ENCODE measurements around the gene ATF6B. TPM values are rescaled to one million over a fixed set of nuclear protein-coding genes. Genes with fewer than 3 reads are reported as not detected.

ATF6B gene
- total RNA-seq, 2 donors from 2014 or later = 83.3 to 131 TPM

DNA sequence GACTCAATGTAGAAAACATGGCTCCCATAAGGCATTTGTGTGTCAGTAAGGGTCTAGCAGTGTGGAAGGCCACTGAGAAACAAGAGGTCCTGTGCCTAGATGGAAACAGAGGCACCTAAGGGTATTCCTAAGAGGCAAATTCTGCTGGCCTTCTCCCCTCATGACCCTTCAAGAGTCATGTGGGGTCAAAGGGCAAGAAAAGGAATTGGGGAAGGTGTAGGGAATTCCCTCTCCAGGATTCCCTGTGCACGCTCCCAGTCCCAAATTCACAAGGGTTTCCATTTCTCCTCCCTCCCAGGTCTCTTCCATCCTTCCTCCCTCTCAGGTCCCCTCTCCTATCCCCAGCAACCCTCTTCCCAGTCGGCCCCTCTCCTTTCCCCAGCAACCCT, 47.3 kb upstream of the ATF6B start:
- DNase-seq = no peak
- peaks cover 22% of the 10 kb centered on the region for H3K4me1 ChIP-seq
- intact Hi-C loops (cut with DNase I) = no loop called here

DNA sequence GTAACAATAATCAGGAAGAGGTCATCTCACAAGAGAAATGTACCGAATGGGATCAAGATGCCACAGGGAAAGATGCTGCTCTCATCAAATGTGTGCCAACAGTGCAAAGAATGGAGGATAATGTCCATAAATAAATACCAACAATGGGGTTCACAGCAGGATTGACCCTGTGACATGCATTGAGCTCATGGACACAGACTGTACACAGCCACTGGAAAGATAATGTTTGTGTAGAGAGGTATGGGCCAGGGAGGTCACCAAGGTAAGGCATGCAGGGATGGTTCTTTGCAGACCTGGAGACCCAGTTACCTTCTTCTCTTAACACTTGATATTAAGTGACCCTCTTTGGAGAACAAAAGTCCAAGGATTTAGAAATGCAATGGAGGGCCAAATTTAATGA, 46.4 kb upstream of the ATF6B start:
- intact Hi-C loops (cut with DNase I) = no loop called here
- H3K36me3 ChIP-seq = peaks cover 7% of the 10 kb centered on the region
- H3K4me1 ChIP-seq = peaks cover 21% of the 10 kb centered on the region
- no peak overlapping the region for H3K4me3 ChIP-seq
- no peaks in the 10 kb centered on the region for H3K27me3 ChIP-seq
- TF ChIP-seq, protein P1, sequence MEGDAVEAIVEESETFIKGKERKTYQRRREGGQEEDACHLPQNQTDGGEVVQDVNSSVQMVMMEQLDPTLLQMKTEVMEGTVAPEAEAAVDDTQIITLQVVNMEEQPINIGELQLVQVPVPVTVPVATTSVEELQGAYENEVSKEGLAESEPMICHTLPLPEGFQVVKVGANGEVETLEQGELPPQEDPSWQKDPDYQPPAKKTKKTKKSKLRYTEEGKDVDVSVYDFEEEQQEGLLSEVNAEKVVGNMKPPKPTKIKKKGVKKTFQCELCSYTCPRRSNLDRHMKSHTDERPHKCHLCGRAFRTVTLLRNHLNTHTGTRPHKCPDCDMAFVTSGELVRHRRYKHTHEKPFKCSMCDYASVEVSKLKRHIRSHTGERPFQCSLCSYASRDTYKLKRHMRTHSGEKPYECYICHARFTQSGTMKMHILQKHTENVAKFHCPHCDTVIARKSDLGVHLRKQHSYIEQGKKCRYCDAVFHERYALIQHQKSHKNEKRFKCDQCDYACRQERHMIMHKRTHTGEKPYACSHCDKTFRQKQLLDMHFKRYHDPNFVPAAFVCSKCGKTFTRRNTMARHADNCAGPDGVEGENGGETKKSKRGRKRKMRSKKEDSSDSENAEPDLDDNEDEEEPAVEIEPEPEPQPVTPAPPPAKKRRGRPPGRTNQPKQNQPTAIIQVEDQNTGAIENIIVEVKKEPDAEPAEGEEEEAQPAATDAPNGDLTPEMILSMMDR (IDR thresholded peaks at IDR 0.05) = no peak
- H3K27ac ChIP-seq = no peak overlapping the region
- no peak overlapping the region for H3K9ac ChIP-seq (ENCODE audit: low read depth in 2 of 2, low read length in 2 of 2)
- H3K9me3 ChIP-seq = no peaks in the 10 kb centered on the region
- no peak for DNase-seq

More for the DNA sequence above, 47.3 kb upstream of the ATF6B start:
- Histone ChIP-seq H3K27me3 (no peaks in the 10 kb centered on the region), H3K9ac (ENCODE audit: low read depth in 2 of 2, low read length in 2 of 2) (peak overlapping the region; percentile 90 to 99), H3K27ac (peak overlapping the region; percentile 94), H3K4me3 (peak overlapping the region; percentile 77), H3K9me3 (no peaks in the 10 kb centered on the region), H3K36me3 (peaks cover 5% of the 10 kb centered on the region)
- TF ChIP-seq, protein P1 (IDR thresholded peaks at IDR 0.05) = no peak

DNA sequence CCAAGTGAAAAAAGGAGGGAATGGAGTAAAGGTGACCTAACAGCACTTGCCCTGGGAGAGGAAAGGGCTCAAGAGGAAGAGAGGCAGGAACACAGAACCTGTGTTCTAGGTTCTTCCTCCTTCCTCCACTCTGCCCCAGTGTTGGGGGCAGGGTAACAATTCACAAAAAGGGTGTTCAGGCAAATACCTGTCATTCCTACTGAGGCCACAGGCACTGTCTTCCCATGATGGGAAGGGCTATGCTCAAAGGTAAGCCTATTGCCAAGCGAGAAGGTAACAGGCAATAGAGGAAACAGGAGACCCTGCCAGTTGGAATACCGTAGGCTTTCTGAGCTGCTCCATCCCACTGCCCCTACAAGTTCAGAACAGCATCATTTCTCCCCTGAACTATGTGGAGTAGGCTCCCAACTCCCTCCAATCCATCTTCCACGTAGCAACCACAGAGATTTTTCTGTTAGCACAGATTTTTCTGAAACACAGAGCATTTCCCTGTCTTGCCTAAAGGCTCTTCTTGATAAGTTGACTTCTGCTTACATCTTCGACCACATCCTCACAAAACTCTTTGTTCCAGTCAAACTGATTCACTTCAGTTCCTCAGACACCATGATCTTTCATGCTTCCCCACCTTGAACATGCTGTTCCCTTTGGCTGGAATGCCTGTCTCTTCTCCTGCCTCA, 45.1 kb upstream of the ATF6B start:
- Histone ChIP-seq H3K4me3 (no peak overlapping the region), H3K9me3 (no peaks in the 10 kb centered on the region), H3K4me1 (peaks cover 16% of the 10 kb centered on the region), H3K36me3 (peaks cover 7% of the 10 kb centered on the region), H3K9ac (ENCODE audit: low read depth in 2 of 2, low read length in 2 of 2) (no peak overlapping the region), H3K27ac (no peak overlapping the region), H3K27me3 (no peaks in the 10 kb centered on the region)
- no peak for DNase-seq
- TF ChIP-seq, protein P1 (IDR thresholded peaks at IDR 0.05) = no peak
- intact Hi-C loops (cut with DNase I) = no loop called here

DNA sequence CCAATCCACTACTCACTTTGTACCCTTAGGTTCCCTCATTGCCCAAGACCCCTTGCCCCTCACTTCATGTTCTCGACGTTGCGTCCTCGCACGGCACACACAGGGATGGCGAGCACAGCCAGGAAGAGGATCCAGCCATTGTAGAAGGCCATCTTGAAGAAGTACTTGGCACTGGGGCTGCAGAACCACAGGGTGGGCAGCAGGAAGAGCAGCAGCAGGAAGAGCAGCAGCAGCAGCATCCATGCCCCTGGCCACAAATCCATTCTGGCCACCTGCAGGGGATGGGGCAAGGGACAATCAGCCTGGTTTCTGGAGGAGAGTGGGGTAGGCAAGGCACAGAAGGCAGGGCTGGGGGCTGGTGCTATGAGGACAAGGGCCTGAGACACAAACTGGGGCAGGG, 43.2 kb upstream of the ATF6B start:
- H3K27me3 ChIP-seq = no peaks in the 10 kb centered on the region
- H3K4me3 ChIP-seq = no peak overlapping the region
- H3K36me3 ChIP-seq = peaks cover 7% of the 10 kb centered on the region
- TF ChIP-seq, protein P1 (IDR thresholded peaks at IDR 0.05) = no peak
- peaks cover 11% of the 10 kb centered on the region for H3K4me1 ChIP-seq
- no peak for DNase-seq
- H3K9ac ChIP-seq (ENCODE audit: low read depth in 2 of 2, low read length in 2 of 2) = no peak overlapping the region
- no peaks in the 10 kb centered on the region for H3K9me3 ChIP-seq
- no peak overlapping the region for H3K27ac ChIP-seq
- intact Hi-C loops (cut with DNase I) = no loop called here

DNA sequence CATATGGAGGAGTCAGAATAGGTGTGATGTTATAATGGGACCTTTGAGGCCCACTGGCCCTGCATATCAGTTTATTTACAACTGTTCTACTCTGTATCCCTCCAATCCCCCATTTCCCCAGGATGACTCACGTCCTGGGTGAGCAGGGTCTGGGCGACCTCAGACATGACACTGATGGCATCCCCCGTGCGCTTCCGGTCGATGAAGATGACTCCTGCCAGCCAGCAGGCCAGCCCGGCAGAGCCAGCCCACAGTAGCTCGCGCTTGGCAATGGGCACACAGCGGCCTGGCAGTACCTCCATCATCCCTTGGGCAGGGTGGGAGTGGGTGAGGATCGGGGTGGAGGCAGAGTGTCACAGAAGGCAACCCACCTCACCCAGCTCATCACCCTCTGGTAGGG, 42.2 kb upstream of the ATF6B start:
- Histone ChIP-seq H3K27ac (no peak overlapping the region), H3K4me3 (no peak overlapping the region), H3K9me3 (no peaks in the 10 kb centered on the region), H3K36me3 (peaks cover 7% of the 10 kb centered on the region), H3K9ac (ENCODE audit: low read depth in 2 of 2, low read length in 2 of 2) (no peak overlapping the region), H3K4me1 (peaks cover 10% of the 10 kb centered on the region), H3K27me3 (no peaks in the 10 kb centered on the region)
- DNase-seq = no peak
- TF ChIP-seq, protein P1 (IDR thresholded peaks at IDR 0.05) = no peak
- intact Hi-C loops (cut with DNase I) = no loop called here

Data from colonic mucosa (tissue), 4 donors.